Caco-2 (cell line): ENCODE measurements around the gene CASP7. TPM values are rescaled to one million over a fixed set of nuclear protein-coding genes. Genes with fewer than 3 reads are reported as not detected.
A peak's percentile ranks its signal among the peaks of the same experiment; 100 is the strongest.

Experiments
- BruUV-seq: library from RNA; stranded (reverse); fragments of 400-500 nt; replicated peaks from 2 replicates; lab custom pipeline; 2021; lab: Mats Ljungman, UMichigan
- CTCF ChIA-PET: fragments of 300-600 bp; sonication (Branson Sonifier 250); formaldehyde crosslinking; loops from one replicate; lab custom pipeline; 2022; ENCODE audit warnings: antibody characterized with exemption; lab: Charles Lee
- POLR2A ChIA-PET: fragments of 300-600 bp; sonication (Branson Sonifier 250); formaldehyde crosslinking; loops from one replicate; lab custom pipeline; 2022; ENCODE audit warnings: antibody characterized with exemption; lab: Charles Lee
- DNase-seq, 2 experiments: peaks; one replicate each; pipeline versions ENCODE4 v3.0.0 to v3.0.0-alpha.2; 2020 to 2022
- H3K27me3 ChIP-seq: replicated peaks from 2 replicates; pipeline ENCODE4 v1.6.0; 2011; ENCODE audit warnings: low read length; ENCODE audit not compliant: control insufficient read depth, insufficient read depth
- H3K36me3 ChIP-seq: 2 replicates; pipeline ENCODE4 v1.5.1; 2011; ENCODE audit warnings: low read length; ENCODE audit not compliant: control insufficient read depth, insufficient read depth
- H3K4me1 ChIP-seq: fragments of 250-450 bp; sonication (Bioruptor Pico); 2 replicates; pipeline ENCODE4 v1.5.1; 2020; ENCODE audit warnings: mild to moderate bottlenecking
- H3K4me3 ChIP-seq: 2 replicates; pipeline ENCODE4 v1.5.1; 2011; ENCODE audit warnings: low read depth, mild to moderate bottlenecking, control low read depth, low read length
- H3K9me3 ChIP-seq: fragments of 250-450 bp; sonication (Bioruptor Pico); 2 replicates; pipeline ENCODE4 v1.5.1; 2020; ENCODE audit warnings: mild to moderate bottlenecking, moderate library complexity
- H3K27ac Mint-ChIP-seq: one replicate; pipeline ENCODE4 v1.8.0; 2022; ENCODE audit warnings: mixed read lengths; ENCODE audit not compliant: unreplicated experiment
- H3K27me3 Mint-ChIP-seq: one replicate; pipeline ENCODE4 v1.8.0; 2022; ENCODE audit warnings: mixed read lengths; ENCODE audit not compliant: insufficient read depth, unreplicated experiment
- H3K36me3 Mint-ChIP-seq: one replicate; pipeline ENCODE4 v1.8.0; 2022; ENCODE audit warnings: mild to moderate bottlenecking, mixed read lengths; ENCODE audit not compliant: insufficient read depth, unreplicated experiment
- H3K4me1 Mint-ChIP-seq: one replicate; pipeline ENCODE4 v1.8.0; 2022; ENCODE audit warnings: low read depth, mixed read lengths; ENCODE audit not compliant: unreplicated experiment
- H3K4me3 Mint-ChIP-seq: one replicate; pipeline ENCODE4 v1.8.0; 2022; ENCODE audit warnings: mild to moderate bottlenecking, moderate library complexity, mixed read lengths; ENCODE audit not compliant: unreplicated experiment
- H3K9me3 Mint-ChIP-seq: one replicate; pipeline ENCODE4 v1.8.0; 2022; ENCODE audit warnings: mixed read lengths; ENCODE audit not compliant: unreplicated experiment
- intact Hi-C: fragments of 100-400 bp; cut with micrococcal nuclease; formaldehyde crosslinking; loops from one replicate; pipeline ENCODE4 v1.10.0; 2022; ENCODE audit not compliant: unreplicated experiment
- total RNA-seq: library from RNA; stranded (reverse); gene quantifications from 2 replicates; pipeline ENCODE4 v1.2.3, GENCODE V29; 2022
- TF ChIP-seq, protein P1 (sequence below), 2 experiments: fragments of 200-600 bp in 1 of 2; IDR thresholded peaks; 1 replicate in 1 of 2; 2 replicates in 1 of 2; pipeline versions ENCODE4 v1.5.1 to v1.8.0; 2011 to 2022; ENCODE audit warnings: antibody characterized with exemption in 1 of 2, control low read depth in 1 of 2, inconsistent platforms in 1 of 2, low read depth in 1 of 2, low read length in 1 of 2, mild to moderate bottlenecking in 1 of 2, moderate library complexity in 1 of 2; ENCODE audit not compliant: insufficient read depth in 1 of 2, severe bottlenecking in 1 of 2, unreplicated experiment in 1 of 2

CASP7 gene
- total RNA-seq, 1 experiment from 2014 or later = 23.9 TPM

DNA sequence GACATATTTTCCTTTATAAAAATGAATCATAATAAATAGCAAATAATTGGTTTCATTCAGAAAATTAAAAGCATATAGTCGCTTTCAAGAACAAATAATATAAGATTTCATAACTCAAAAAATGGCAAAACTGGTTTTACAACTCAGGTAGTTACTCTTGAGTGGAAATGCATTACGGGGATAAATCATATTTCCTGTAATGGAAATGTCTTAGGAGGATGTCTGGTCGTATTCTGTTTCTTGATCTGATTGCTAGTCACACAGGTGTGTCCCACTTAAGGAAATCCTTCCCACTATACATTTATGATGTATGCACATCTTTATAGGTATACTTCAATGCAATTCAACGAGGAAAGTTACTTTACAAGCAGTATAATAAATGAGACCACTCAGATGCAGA is 36.5 kb upstream of the CASP7 start:
- H3K36me3 ChIP-seq = no peaks in the 10 kb centered on the region
- no TSS peak for BruUV-seq
- H3K27ac Mint-ChIP-seq = no peak overlapping the region
- H3K4me3 ChIP-seq = no peak overlapping the region
- no peaks in the 10 kb centered on the region for H3K27me3 ChIP-seq
- ChIA-PET CTCF (no interaction called here), POLR2A (no interaction called here)
- H3K9me3 ChIP-seq = no peaks in the 10 kb centered on the region
- TF ChIP-seq, protein P1, sequence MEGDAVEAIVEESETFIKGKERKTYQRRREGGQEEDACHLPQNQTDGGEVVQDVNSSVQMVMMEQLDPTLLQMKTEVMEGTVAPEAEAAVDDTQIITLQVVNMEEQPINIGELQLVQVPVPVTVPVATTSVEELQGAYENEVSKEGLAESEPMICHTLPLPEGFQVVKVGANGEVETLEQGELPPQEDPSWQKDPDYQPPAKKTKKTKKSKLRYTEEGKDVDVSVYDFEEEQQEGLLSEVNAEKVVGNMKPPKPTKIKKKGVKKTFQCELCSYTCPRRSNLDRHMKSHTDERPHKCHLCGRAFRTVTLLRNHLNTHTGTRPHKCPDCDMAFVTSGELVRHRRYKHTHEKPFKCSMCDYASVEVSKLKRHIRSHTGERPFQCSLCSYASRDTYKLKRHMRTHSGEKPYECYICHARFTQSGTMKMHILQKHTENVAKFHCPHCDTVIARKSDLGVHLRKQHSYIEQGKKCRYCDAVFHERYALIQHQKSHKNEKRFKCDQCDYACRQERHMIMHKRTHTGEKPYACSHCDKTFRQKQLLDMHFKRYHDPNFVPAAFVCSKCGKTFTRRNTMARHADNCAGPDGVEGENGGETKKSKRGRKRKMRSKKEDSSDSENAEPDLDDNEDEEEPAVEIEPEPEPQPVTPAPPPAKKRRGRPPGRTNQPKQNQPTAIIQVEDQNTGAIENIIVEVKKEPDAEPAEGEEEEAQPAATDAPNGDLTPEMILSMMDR (IDR thresholded peaks at IDR 0.05; ENCODE audit: insufficient read depth in 1 of 2, low read depth in 1 of 2, low read length in 1 of 2, severe bottlenecking in 1 of 2, unreplicated experiment in 1 of 2) = no peak
- H3K36me3 Mint-ChIP-seq = no peaks in the 10 kb centered on the region
- H3K4me3 Mint-ChIP-seq = no peak overlapping the region
- no peak for DNase-seq
- peaks cover 6% of the 10 kb centered on the region for H3K4me1 Mint-ChIP-seq
- peaks cover 13% of the 10 kb centered on the region; the same call in 1 of the 2 replicates for H3K4me1 ChIP-seq
- H3K27me3 Mint-ChIP-seq = peaks cover 13% of the 10 kb centered on the region
- H3K9me3 Mint-ChIP-seq = no peaks in the 10 kb centered on the region
- intact Hi-C loops = no loop called here

DNA sequence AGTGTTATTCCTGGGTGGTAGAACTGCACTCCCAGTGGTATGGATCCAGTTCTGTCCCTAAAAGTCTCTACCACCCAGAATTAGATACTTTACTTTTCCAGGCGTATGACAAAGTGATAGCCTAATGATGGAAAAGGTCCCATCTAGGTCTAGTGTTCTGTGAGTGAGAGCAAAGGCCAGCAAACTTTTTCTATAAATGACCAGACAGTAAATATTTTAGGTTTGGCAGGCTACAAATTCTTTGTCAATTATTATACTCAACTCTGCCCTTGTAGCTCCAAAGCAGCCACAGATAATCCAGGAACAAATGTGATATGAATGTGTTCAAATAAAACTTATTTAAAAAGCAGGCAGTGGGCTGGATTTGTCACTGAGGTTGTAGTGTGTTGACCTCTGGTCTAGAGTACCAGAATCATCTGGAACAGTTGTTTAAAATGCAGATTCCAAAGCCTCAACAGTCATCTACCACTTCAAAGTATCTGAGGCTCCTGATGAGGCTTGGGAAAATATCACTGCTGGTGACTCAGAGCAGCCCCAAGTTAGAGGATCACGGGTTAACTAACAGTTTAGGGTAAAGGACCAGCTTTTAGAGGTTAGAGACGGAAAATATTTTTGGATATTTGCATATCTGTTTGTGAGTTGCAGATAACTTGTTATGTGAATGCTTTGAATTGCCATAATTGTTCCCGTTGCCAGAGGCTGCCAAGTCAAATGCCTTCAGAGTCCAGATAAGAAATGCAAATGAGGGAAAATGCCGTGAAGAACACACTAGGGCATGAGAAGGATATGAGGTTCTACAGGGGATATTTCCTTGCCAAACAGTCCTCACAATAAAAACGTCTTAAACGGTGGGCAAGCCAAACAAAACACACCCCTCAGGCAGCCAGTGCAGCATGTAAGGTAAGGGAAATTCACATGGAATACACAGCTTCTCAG is 35.3 kb upstream of the CASP7 start:
- H3K4me3 ChIP-seq = no peak overlapping the region
- Mint-ChIP-seq H3K9me3 (no peaks in the 10 kb centered on the region), H3K36me3 (no peaks in the 10 kb centered on the region), H3K27ac (no peak overlapping the region), H3K27me3 (peaks cover 13% of the 10 kb centered on the region), H3K4me1 (peaks cover 6% of the 10 kb centered on the region), H3K4me3 (peak overlapping the region; percentile 40)
- no peaks in the 10 kb centered on the region for H3K9me3 ChIP-seq
- no peaks in the 10 kb centered on the region for H3K36me3 ChIP-seq
- DNase-seq = no peak
- peaks cover 13% of the 10 kb centered on the region; the same call in 1 of the 2 replicates for H3K4me1 ChIP-seq
- TF ChIP-seq, protein P1 (IDR thresholded peaks at IDR 0.05; ENCODE audit: insufficient read depth in 1 of 2, low read depth in 1 of 2, low read length in 1 of 2, severe bottlenecking in 1 of 2, unreplicated experiment in 1 of 2) = no peak
- POLR2A ChIA-PET = no interaction called here
- CTCF ChIA-PET = interaction anchor here (0.8 kb wide), 1 partner anchor 35 kb away, joined by 3 read pairs; no protein-coding TSS in a partner anchor
- no peaks in the 10 kb centered on the region for H3K27me3 ChIP-seq
- intact Hi-C loops = loop anchor here (2.0 kb wide), 1 partner anchor 34 kb away; the partner anchor contains the start of gene CASP7
- no TSS peak for BruUV-seq

DNA sequence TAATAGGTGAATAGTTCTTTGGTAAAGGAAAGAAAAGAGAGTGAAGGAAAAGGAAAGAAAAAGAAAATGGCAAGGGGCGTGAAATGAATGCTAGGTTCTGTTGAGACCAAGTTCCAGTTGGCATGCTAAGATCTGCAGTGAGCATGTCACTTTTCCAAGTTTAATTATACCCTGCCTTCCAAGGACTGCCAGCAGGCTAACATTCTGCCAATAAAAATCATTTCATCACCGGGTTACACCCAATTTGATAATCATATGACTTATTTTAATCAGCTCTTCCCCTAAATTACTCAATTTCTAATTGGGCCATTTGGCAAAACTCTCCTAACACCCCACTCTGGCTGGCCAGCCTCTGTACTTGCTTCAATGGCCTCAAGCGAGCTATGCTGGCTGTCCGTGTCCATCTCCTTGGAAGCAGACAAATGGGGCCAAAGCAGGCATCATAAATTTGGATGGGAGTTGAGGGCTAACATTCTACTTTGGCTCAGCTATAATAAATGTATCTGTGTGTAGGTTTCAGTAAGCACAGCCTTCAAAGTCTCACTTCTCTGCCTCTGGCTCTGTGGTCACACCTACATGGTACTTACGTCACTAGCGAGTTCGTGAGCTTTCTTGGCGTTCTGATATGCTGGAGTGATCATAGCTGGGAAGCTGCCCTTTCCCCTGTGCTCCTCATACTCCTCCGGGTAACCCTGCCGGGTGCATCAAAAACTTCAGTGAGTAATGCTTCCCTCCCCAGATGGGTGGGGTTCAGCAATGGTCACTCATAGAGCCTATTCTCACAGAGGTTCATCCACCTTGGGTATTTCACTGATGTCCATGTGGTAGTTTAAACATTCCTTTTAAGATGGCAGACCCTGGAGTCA is 33.1 kb upstream of the CASP7 start:
- TF ChIP-seq, protein P1 (IDR thresholded peaks at IDR 0.05; ENCODE audit: insufficient read depth in 1 of 2, low read depth in 1 of 2, low read length in 1 of 2, severe bottlenecking in 1 of 2, unreplicated experiment in 1 of 2) = no peak
- Mint-ChIP-seq H3K36me3 (no peaks in the 10 kb centered on the region), H3K9me3 (no peaks in the 10 kb centered on the region), H3K27me3 (no peaks in the 10 kb centered on the region), H3K4me1 (peaks cover 6% of the 10 kb centered on the region), H3K27ac (no peak overlapping the region), H3K4me3 (no peak overlapping the region)
- no peaks in the 10 kb centered on the region for H3K9me3 ChIP-seq
- POLR2A ChIA-PET = no interaction called here
- no peak overlapping the region for H3K4me3 ChIP-seq
- no peaks in the 10 kb centered on the region for H3K27me3 ChIP-seq
- intact Hi-C loops = no loop called here
- peaks cover 13% of the 10 kb centered on the region; the same call in 1 of the 2 replicates for H3K4me1 ChIP-seq
- DNase-seq = no peak
- BruUV-seq = no TSS peak
- H3K36me3 ChIP-seq = no peaks in the 10 kb centered on the region
- CTCF ChIA-PET = no interaction called here
